Measurements from ENCODE around the gene BIRC6.
"Not testable (repeated sequence)": the region's sequence is repeated elsewhere in the genome, so short reads cannot be mapped to it uniquely, and the experiment has no call there.

The BIRC6 gene

GRCh38 chr2:32496662-32497061 lies 139.8 kb downstream of the BIRC6 start:
- peak overlapping the region; percentile 29 for H3K27ac Mint-ChIP-seq
- H3K9me3 Mint-ChIP-seq, result no peaks in the 10 kb centered on the region
- no peaks in the 10 kb centered on the region for H3K27me3 Mint-ChIP-seq
- H3K36me3 Mint-ChIP-seq (ENCODE audit: low read depth), result peaks cover 55% of the 10 kb centered on the region
- H3K4me3 Mint-ChIP-seq, result no peak overlapping the region
- H3K4me1 Mint-ChIP-seq (ENCODE audit: low read depth), result no peaks in the 10 kb centered on the region

- no peaks in the 10 kb centered on the region for H3K4me1 Mint-ChIP-seq (ENCODE audit: low read depth)
- H3K27me3 Mint-ChIP-seq, result no peaks in the 10 kb centered on the region
- peaks cover 65% of the 10 kb centered on the region for H3K36me3 Mint-ChIP-seq (ENCODE audit: low read depth)
- H3K27ac Mint-ChIP-seq, result peak overlapping the region; percentile 11
- H3K4me3 Mint-ChIP-seq, result no peak overlapping the region
- no peaks in the 10 kb centered on the region for H3K9me3 Mint-ChIP-seq
Observed at GRCh38 chr2:32498306-32498705, 141.5 kb downstream of the BIRC6 start.

GRCh38 chr2:32502941-32503340 lies 146.1 kb downstream of the BIRC6 start:
- no peak overlapping the region for H3K4me3 Mint-ChIP-seq
- H3K27ac Mint-ChIP-seq, result no peak overlapping the region
- H3K4me1 Mint-ChIP-seq (ENCODE audit: low read depth), result peaks cover 5% of the 10 kb centered on the region
- H3K27me3 Mint-ChIP-seq, result no peaks in the 10 kb centered on the region
- peaks cover 65% of the 10 kb centered on the region for H3K36me3 Mint-ChIP-seq (ENCODE audit: low read depth)
- no peaks in the 10 kb centered on the region for H3K9me3 Mint-ChIP-seq

- H3K4me1 Mint-ChIP-seq (ENCODE audit: low read depth), result peaks cover 5% of the 10 kb centered on the region
- H3K27me3 Mint-ChIP-seq, result no peaks in the 10 kb centered on the region
- no peak overlapping the region for H3K27ac Mint-ChIP-seq
- peaks cover 70% of the 10 kb centered on the region for H3K36me3 Mint-ChIP-seq (ENCODE audit: low read depth)
- no peaks in the 10 kb centered on the region for H3K9me3 Mint-ChIP-seq
- H3K4me3 Mint-ChIP-seq, result no peak overlapping the region
Observed at GRCh38 chr2:32504877-32505478, 148.2 kb downstream of the BIRC6 start.

- peaks cover 5% of the 10 kb centered on the region for H3K4me1 Mint-ChIP-seq (ENCODE audit: low read depth)
- H3K36me3 Mint-ChIP-seq (ENCODE audit: low read depth), result peaks cover 67% of the 10 kb centered on the region
- H3K27ac Mint-ChIP-seq, result no peak overlapping the region
Observed at GRCh38 chr2:32506446-32506845, 149.6 kb downstream of the BIRC6 start.

GRCh38 chr2:32514946-32515345 lies 158.1 kb downstream of the BIRC6 start:
- Mint-ChIP-seq H3K27ac (no peak overlapping the region), H3K4me1 (ENCODE audit: low read depth) (no peaks in the 10 kb centered on the region), H3K4me3 (no peak overlapping the region), H3K27me3 (no peaks in the 10 kb centered on the region), H3K36me3 (ENCODE audit: low read depth) (peaks cover 73% of the 10 kb centered on the region), H3K9me3 (no peaks in the 10 kb centered on the region)

More at GRCh38 chr2:32506446-32506845, 149.6 kb downstream of the BIRC6 start:
- Mint-ChIP-seq H3K9me3 (no peaks in the 10 kb centered on the region), H3K4me3 (no peak overlapping the region), H3K27me3 (no peaks in the 10 kb centered on the region)

GRCh38 chr2:32516567-32516966 lies 159.7 kb downstream of the BIRC6 start:
- no peak overlapping the region for H3K4me3 Mint-ChIP-seq
- H3K27ac Mint-ChIP-seq, result no peak overlapping the region
- no peaks in the 10 kb centered on the region for H3K4me1 Mint-ChIP-seq (ENCODE audit: low read depth)
- H3K36me3 Mint-ChIP-seq (ENCODE audit: low read depth), result peaks cover 71% of the 10 kb centered on the region
- H3K9me3 Mint-ChIP-seq, result no peaks in the 10 kb centered on the region
- no peaks in the 10 kb centered on the region for H3K27me3 Mint-ChIP-seq

- H3K27ac Mint-ChIP-seq, result no peak overlapping the region
- H3K36me3 Mint-ChIP-seq (ENCODE audit: low read depth), result peaks cover 62% of the 10 kb centered on the region
- H3K4me3 Mint-ChIP-seq, result no peak overlapping the region
- no peaks in the 10 kb centered on the region for H3K27me3 Mint-ChIP-seq
- H3K4me1 Mint-ChIP-seq (ENCODE audit: low read depth), result no peaks in the 10 kb centered on the region
- H3K9me3 Mint-ChIP-seq, result no peaks in the 10 kb centered on the region
Observed at GRCh38 chr2:32522770-32523169, 165.9 kb downstream of the BIRC6 start.

GRCh38 chr2:32523686-32524085 lies 166.9 kb downstream of the BIRC6 start:
- Mint-ChIP-seq H3K27ac (no peak overlapping the region), H3K36me3 (ENCODE audit: low read depth) (peaks cover 60% of the 10 kb centered on the region), H3K9me3 (no peaks in the 10 kb centered on the region), H3K4me1 (ENCODE audit: low read depth) (no peaks in the 10 kb centered on the region), H3K27me3 (no peaks in the 10 kb centered on the region), H3K4me3 (no peak overlapping the region)

- Mint-ChIP-seq H3K27ac (no peak overlapping the region), H3K9me3 (no peaks in the 10 kb centered on the region)
Observed at GRCh38 chr2:32532341-32532740, 175.5 kb downstream of the BIRC6 start.

GRCh38 chr2:32532961-32533360 lies 176.1 kb downstream of the BIRC6 start:
- H3K36me3 Mint-ChIP-seq (ENCODE audit: low read depth), result peaks cover 84% of the 10 kb centered on the region
- no peaks in the 10 kb centered on the region for H3K9me3 Mint-ChIP-seq
- no peak overlapping the region for H3K4me3 Mint-ChIP-seq
- H3K27ac Mint-ChIP-seq, result no peak overlapping the region
- no peaks in the 10 kb centered on the region for H3K27me3 Mint-ChIP-seq
- H3K4me1 Mint-ChIP-seq (ENCODE audit: low read depth), result peaks cover 5% of the 10 kb centered on the region

More at GRCh38 chr2:32532341-32532740, 175.5 kb downstream of the BIRC6 start:
- Mint-ChIP-seq H3K4me1 (ENCODE audit: low read depth) (peaks cover 5% of the 10 kb centered on the region), H3K4me3 (no peak overlapping the region), H3K27me3 (no peaks in the 10 kb centered on the region), H3K36me3 (ENCODE audit: low read depth) (peaks cover 90% of the 10 kb centered on the region)

GRCh38 chr2:32534831-32535230 lies 178.0 kb downstream of the BIRC6 start:
- Mint-ChIP-seq H3K9me3 (no peaks in the 10 kb centered on the region), H3K4me1 (ENCODE audit: low read depth) (peaks cover 5% of the 10 kb centered on the region), H3K36me3 (ENCODE audit: low read depth) (peaks cover 80% of the 10 kb centered on the region), H3K4me3 (no peak overlapping the region), H3K27me3 (no peaks in the 10 kb centered on the region), H3K27ac (no peak overlapping the region)

GRCh38 chr2:32538735-32539134 lies 181.9 kb downstream of the BIRC6 start:
- Mint-ChIP-seq H3K27ac (no peak overlapping the region), H3K27me3 (no peaks in the 10 kb centered on the region), H3K36me3 (ENCODE audit: low read depth) (peaks cover 52% of the 10 kb centered on the region), H3K9me3 (no peaks in the 10 kb centered on the region), H3K4me3 (no peak overlapping the region), H3K4me1 (ENCODE audit: low read depth) (no peaks in the 10 kb centered on the region)

- H3K36me3 Mint-ChIP-seq (ENCODE audit: low read depth), result peaks cover 32% of the 10 kb centered on the region
- not testable (repeated sequence) for H3K27ac Mint-ChIP-seq; H3K27me3 Mint-ChIP-seq; H3K4me3 Mint-ChIP-seq; H3K9me3 Mint-ChIP-seq; H3K4me1 Mint-ChIP-seq (ENCODE audit: low read depth)
Observed at GRCh38 chr2:32552483-32552882, 195.7 kb downstream of the BIRC6 start.

- H3K27me3 Mint-ChIP-seq, result no peaks in the 10 kb centered on the region
- H3K36me3 Mint-ChIP-seq (ENCODE audit: low read depth), result peaks cover 29% of the 10 kb centered on the region
- H3K9me3 Mint-ChIP-seq, result no peaks in the 10 kb centered on the region
- H3K4me3 Mint-ChIP-seq, result no peak overlapping the region
- H3K27ac Mint-ChIP-seq, result no peak overlapping the region
- no peaks in the 10 kb centered on the region for H3K4me1 Mint-ChIP-seq (ENCODE audit: low read depth)
Observed at GRCh38 chr2:32553829-32554432, 197.1 kb downstream of the BIRC6 start.

GRCh38 chr2:32558492-32558891 lies 201.7 kb downstream of the BIRC6 start:
- H3K27ac Mint-ChIP-seq, result no peak overlapping the region
- H3K4me1 Mint-ChIP-seq (ENCODE audit: low read depth), result no peaks in the 10 kb centered on the region
- H3K36me3 Mint-ChIP-seq (ENCODE audit: low read depth), result peaks cover 40% of the 10 kb centered on the region
- no peak overlapping the region for H3K4me3 Mint-ChIP-seq
- H3K27me3 Mint-ChIP-seq, result no peaks in the 10 kb centered on the region
- H3K9me3 Mint-ChIP-seq, result no peaks in the 10 kb centered on the region
